SK-N-MC (cell line): ENCODE measurements around the gene ATOX1.

Experiments used
- DNase-seq: peaks from one replicate; pipeline ENCODE4 v3.0.0-alpha.2; 2011; ENCODE audit warnings: low read depth, low spot score
- H3K27ac ChIP-seq: fragments of 200-600 bp; sonication (generic); 2 replicates; pipeline ENCODE4 v1.5.1; 2016; ENCODE audit warnings: mixed run types
- H3K36me3 ChIP-seq: fragments of 200-600 bp; sonication (generic); 2 replicates; pipeline ENCODE4 v1.6.1; 2017; ENCODE audit warnings: antibody characterized with exemption, low read length, mixed read lengths; ENCODE audit not compliant: insufficient read depth
- H3K4me3 ChIP-seq: fragments of 200-600 bp; sonication (generic); 2 replicates; pipeline ENCODE4 v1.5.1; 2016
- H3K9ac ChIP-seq: fragments of 200-600 bp; sonication (generic); 2 replicates; pipeline ENCODE4 v1.8.0; 2017; ENCODE audit warnings: mixed run types, mixed read lengths; ENCODE audit not compliant: insufficient read length
- H3K9me3 ChIP-seq: fragments of 200-600 bp; sonication (generic); 2 replicates; pipeline ENCODE4 v1.6.1; 2017; ENCODE audit warnings: low read depth, mild to moderate bottlenecking, antibody characterized with exemption, low read length, moderate library complexity, mixed read lengths
- EZH2 ChIP-seq: fragments of 200-600 bp; sonication (generic); IDR thresholded peaks from one replicate; pipeline ENCODE4 v1.6.1; 2017; ENCODE audit warnings: antibody characterized with exemption
- FOXP2 ChIP-seq: optimal IDR thresholded peaks from 2 replicates; pipeline ENCODE3; 2011; ENCODE audit warnings: mild to moderate bottlenecking, moderate library complexity; ENCODE audit not compliant: insufficient read depth; ENCODE audit errors: extremely low read length, control extremely low read depth
- POLR2AphosphoS5 ChIP-seq: IDR thresholded peaks from 2 replicates; pipeline ENCODE4 v1.6.1; 2012; ENCODE audit warnings: mild to moderate bottlenecking, low read depth, low read length, borderline replicate concordance

ATOX1 gene, protein sequence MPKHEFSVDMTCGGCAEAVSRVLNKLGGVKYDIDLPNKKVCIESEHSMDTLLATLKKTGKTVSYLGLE

GRCh38 chr5:151758430-151759241, at the start of gene ATOX1:
Gene ATOX1, minus strand, starts transcription at chr5:151758631. Its CDS starts 80 bp downstream, at chr5:151758551.
- peak within 1 kb of the TSS; percentile 92 for H3K4me3 ChIP-seq
- peak; percentile 95 for TF ChIP-seq POLR2AphosphoS5
- TF ChIP-seq FOXP2, result no peak
- no peak for TF ChIP-seq EZH2
- H3K9ac ChIP-seq, result peak within 1 kb of the TSS; percentile 82
- no peaks in the 10 kb centered on the region for H3K36me3 ChIP-seq
- no peak within 1 kb of the TSS for H3K27ac ChIP-seq
- H3K9me3 ChIP-seq, result no peaks in the 10 kb centered on the region
- no peak for DNase-seq

DNA sequence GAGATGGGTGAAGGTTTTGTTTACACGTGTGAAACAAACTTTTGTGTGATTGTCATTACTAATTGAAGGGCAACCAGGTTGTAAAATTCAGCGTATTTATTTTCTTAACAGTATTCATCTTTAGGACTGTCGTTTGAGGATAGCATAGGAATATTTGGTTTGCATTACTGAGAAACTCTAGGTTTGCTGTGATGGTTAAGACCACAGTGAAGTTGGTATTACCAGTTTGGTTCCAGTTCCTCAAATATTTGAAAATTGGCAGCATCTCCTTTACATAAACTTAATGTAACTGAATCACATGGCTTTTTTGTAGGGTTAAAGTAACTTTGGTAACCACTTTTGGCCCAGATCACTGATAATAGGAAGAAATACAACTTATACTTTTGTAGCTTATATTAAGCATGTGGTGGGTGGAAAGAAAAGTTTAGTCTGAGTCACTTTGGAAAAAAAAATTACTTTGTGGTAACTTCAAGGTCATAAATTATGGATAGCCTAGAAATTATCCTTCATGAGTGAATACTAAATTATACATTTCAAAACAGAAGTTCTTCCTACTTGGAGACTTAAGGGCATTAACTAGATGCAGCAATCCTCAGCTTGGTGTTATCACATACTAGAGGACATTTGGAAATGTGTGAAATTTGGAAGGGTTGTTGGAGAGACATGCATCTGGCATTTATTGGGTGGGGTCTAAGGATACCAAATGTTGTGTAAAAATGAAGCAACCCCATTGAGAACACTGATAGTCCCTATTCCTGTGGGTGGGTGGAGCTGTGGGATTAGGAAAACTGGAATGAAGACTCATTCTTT, 47.2 kb upstream of the ATOX1 start:
- Histone ChIP-seq H3K36me3 (peaks cover 98% of the 10 kb centered on the region), H3K27ac (0 out of 2 replicates have a peak overlapping the region, but pooled peaks have one; percentile 23), H3K9me3 (no peaks in the 10 kb centered on the region), H3K9ac (no peak overlapping the region), H3K4me3 (no peak overlapping the region)
- TF ChIP-seq EZH2 (no peak), POLR2AphosphoS5 (no peak), FOXP2 (no peak)
- no peak for DNase-seq

GRCh38 chr5:151800532-151800931, 42.1 kb upstream of the ATOX1 start:
- no peak for TF ChIP-seq POLR2AphosphoS5
- TF ChIP-seq EZH2, result no peak
- TF ChIP-seq FOXP2, result no peak
- Histone ChIP-seq H3K4me3 (no peak overlapping the region), H3K36me3 (peaks cover 98% of the 10 kb centered on the region), H3K9me3 (no peaks in the 10 kb centered on the region), H3K9ac (no peak overlapping the region), H3K27ac (no peak overlapping the region)
- DNase-seq, result no peak

GRCh38 chr5:151799407-151799806, 41.0 kb upstream of the ATOX1 start:
- TF ChIP-seq FOXP2, result no peak
- Histone ChIP-seq H3K36me3 (peaks cover 98% of the 10 kb centered on the region), H3K4me3 (no peak overlapping the region), H3K9me3 (no peaks in the 10 kb centered on the region), H3K9ac (no peak overlapping the region), H3K27ac (no peak overlapping the region)
- no peak for DNase-seq

- H3K27ac ChIP-seq, result no peak overlapping the region
- DNase-seq, result no peak
- no peak overlapping the region for H3K4me3 ChIP-seq
- TF ChIP-seq EZH2, result no peak
- TF ChIP-seq FOXP2, result no peak
- TF ChIP-seq POLR2AphosphoS5, result no peak
- H3K9me3 ChIP-seq, result no peaks in the 10 kb centered on the region
- H3K36me3 ChIP-seq, result peaks cover 98% of the 10 kb centered on the region
- H3K9ac ChIP-seq, result no peak overlapping the region
These were observed 40.2 kb upstream of the ATOX1 start for GRCh38 chr5:151798674-151799073.

- H3K9me3 ChIP-seq, result no peaks in the 10 kb centered on the region
- no peak for TF ChIP-seq FOXP2
- TF ChIP-seq EZH2, result no peak
- TF ChIP-seq POLR2AphosphoS5, result no peak
- no peak overlapping the region for H3K27ac ChIP-seq
- DNase-seq, result no peak
- no peak overlapping the region for H3K9ac ChIP-seq
- peaks cover 100% of the 10 kb centered on the region for H3K36me3 ChIP-seq
- H3K4me3 ChIP-seq, result no peak overlapping the region
These were observed 37.0 kb upstream of the ATOX1 start for GRCh38 chr5:151795426-151795825.

- no peak overlapping the region for H3K9ac ChIP-seq
- H3K36me3 ChIP-seq, result peaks cover 100% of the 10 kb centered on the region
- H3K9me3 ChIP-seq, result no peaks in the 10 kb centered on the region
- no peak overlapping the region for H3K4me3 ChIP-seq
- no peak for DNase-seq
- no peak overlapping the region for H3K27ac ChIP-seq
- TF ChIP-seq POLR2AphosphoS5 (no peak), FOXP2 (no peak), EZH2 (no peak)
These were observed 34.9 kb upstream of the ATOX1 start for GRCh38 chr5:151793358-151793757.

DNA sequence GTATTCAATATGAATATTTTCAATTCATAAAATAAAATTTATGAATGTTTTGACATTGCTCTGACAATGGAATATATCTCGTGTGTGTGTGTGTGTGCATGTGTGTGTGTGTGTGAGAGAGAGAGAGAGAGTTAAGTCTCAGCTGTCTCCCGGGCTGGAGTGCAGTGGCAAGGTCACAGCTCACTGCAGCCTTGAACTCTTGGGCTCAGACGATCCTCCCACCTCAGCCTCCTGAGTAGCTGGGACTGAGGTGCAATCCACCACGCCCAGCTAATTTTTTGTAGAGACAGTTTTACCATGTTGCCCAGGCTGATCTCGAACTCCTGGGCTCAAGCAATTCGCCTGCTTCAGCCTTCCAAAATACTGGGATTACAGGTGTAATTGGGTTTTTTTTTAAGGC, 29.4 kb upstream of the ATOX1 start:
- H3K27ac ChIP-seq, result no peak overlapping the region
- no peak overlapping the region for H3K9ac ChIP-seq
- no peaks in the 10 kb centered on the region for H3K9me3 ChIP-seq
- DNase-seq, result no peak
- no peak for TF ChIP-seq FOXP2
- no peak for TF ChIP-seq EZH2
- no peak for TF ChIP-seq POLR2AphosphoS5
- peaks cover 76% of the 10 kb centered on the region for H3K36me3 ChIP-seq
- H3K4me3 ChIP-seq, result no peak overlapping the region
